ENCODE measurements around the gene PDZD7.
"Not testable (repeated sequence)": the region's sequence is repeated elsewhere in the genome, so short reads cannot be mapped to it uniquely, and the experiment has no call there.

DNA sequence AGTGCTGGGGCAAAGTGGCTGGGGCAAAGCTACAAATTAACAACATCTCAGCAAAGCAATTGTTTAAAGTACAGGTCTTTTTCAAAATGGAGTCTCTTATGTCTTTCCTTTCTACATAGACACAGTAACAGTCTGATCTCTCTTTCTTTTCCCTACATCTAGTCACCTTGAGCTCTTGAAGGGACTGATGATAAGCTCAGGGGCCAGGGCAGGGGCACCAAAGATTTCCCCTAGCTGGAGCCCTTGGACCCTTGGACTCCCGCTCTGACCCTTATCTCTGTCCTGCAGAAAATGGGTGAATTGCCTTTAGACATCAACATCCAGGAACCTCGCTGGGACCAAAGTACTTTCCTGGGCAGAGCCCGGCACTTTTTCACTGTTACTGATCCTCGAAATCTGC, 3.5 kb upstream of the PDZD7 start:
- not testable (repeated sequence) for TF ChIP-seq CTCF (tag by site-specific recombination; IDR thresholded peaks at IDR 0.05); SALL2 (tag by site-specific recombination; IDR thresholded peaks at IDR 0.05; ENCODE audit: borderline replicate concordance); ZBTB7A (tag by site-specific recombination; IDR thresholded peaks at IDR 0.05; ENCODE audit: low read depth); ZNF423 (tag by site-specific recombination; IDR thresholded peaks at IDR 0.05); ZNF701 (tag by site-specific recombination; IDR thresholded peaks at IDR 0.05); ZNF121 (tag by site-specific recombination; IDR thresholded peaks at IDR 0.05); ZBTB20 (tag by site-specific recombination; IDR thresholded peaks at IDR 0.05)
- TF ChIP-seq, protein P1, sequence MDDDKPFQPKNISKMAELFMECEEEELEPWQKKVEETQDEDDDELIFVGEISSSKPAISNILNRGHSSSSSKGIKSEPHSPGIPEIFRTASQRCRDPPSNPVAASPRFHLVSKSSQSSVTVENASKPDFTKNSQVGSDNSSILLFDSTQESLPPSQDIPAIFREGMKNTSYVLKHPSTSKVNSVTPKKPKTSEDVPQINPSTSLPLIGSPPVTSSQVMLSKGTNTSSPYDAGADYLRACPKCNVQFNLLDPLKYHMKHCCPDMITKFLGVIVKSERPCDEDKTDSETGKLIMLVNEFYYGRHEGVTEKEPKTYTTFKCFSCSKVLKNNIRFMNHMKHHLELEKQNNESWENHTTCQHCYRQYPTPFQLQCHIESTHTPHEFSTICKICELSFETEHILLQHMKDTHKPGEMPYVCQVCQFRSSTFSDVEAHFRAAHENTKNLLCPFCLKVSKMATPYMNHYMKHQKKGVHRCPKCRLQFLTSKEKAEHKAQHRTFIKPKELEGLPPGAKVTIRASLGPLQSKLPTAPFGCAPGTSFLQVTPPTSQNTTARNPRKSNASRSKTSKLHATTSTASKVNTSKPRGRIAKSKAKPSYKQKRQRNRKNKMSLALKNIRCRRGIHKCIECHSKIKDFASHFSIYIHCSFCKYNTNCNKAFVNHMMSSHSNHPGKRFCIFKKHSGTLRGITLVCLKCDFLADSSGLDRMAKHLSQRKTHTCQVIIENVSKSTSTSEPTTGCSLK (tag by site-specific recombination; IDR thresholded peaks at IDR 0.05), result not testable (repeated sequence)
- TF ChIP-seq, protein P2, sequence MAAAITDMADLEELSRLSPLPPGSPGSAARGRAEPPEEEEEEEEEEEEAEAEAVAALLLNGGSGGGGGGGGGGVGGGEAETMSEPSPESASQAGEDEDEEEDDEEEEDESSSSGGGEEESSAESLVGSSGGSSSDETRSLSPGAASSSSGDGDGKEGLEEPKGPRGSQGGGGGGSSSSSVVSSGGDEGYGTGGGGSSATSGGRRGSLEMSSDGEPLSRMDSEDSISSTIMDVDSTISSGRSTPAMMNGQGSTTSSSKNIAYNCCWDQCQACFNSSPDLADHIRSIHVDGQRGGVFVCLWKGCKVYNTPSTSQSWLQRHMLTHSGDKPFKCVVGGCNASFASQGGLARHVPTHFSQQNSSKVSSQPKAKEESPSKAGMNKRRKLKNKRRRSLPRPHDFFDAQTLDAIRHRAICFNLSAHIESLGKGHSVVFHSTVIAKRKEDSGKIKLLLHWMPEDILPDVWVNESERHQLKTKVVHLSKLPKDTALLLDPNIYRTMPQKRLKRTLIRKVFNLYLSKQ (tag by site-specific recombination; IDR thresholded peaks at IDR 0.05; ENCODE audit: borderline replicate concordance), result not testable (repeated sequence)
